GM12892 (cell line): ENCODE data around the gene PIK3R5.

ENCODE experiments used
- POLR2AphosphoS5 ChIP-seq: IDR thresholded peaks from 2 replicates; pipeline ENCODE4 v1.6.1; 2011; ENCODE audit warnings: low read depth, low read length, control low read depth
- TAF1 ChIP-seq: IDR thresholded peaks from 2 replicates; pipeline ENCODE4 v1.6.1; 2011; ENCODE audit warnings: low read depth, mild to moderate bottlenecking, control low read depth, low read length, borderline replicate concordance

GRCh38 chr17:8890671-8891070 is 74.8 kb downstream of the PIK3R5 start:
- no peak for TF ChIP-seq POLR2AphosphoS5
- no peak for TF ChIP-seq TAF1
